Mucosa of gallbladder (tissue), 1 donor: ENCODE measurements around the gene KRT12. TPM values are rescaled to one million over a fixed set of nuclear protein-coding genes. Genes with fewer than 3 reads are reported as not detected.

Experiments used
- DNase-seq: peaks from one replicate; pipeline ENCODE4 v3.0.0-alpha.2; 2020; ENCODE audit warnings: low spot score
- total RNA-seq: library from RNA; stranded (reverse); gene quantifications from one replicate; pipeline ENCODE4 v1.2.1, GENCODE V29; 2021
- donor health status: DM: no; HTN: no; CAD: no.

Gene KRT12
- not detected for total RNA-seq

- no peak for DNase-seq
Observed at GRCh38 chr17:40866838-40867237, at the start of gene KRT12. Gene KRT12, minus strand, starts transcription at chr17:40867223. Its CDS starts 37 bp downstream, at chr17:40867186.

DNA sequence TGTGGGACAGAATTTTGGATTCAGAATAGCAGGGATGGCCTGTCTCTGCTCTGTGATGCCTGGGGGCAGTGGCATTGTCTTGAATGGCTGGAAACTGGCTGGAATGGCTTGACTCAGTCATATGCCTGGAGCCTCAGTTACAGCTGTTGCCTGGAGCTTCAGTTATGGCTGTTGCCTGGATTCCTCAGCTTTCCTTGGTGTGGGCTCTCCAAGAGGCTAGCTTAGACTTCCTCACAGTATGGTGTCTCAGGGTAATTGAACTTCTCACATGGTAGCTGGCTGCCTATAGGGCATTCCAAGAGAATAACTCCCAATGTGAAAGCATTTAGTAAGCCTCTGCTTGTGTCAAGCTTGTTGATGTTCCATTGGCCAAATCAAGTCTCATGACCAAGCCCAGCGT lies 49.3 kb upstream of the KRT12 start:
- DNase-seq: no peak

GRCh38 chr17:40915721-40916256 lies 48.8 kb upstream of the KRT12 start:
- no peak for DNase-seq

GRCh38 chr17:40915199-40915661 lies 48.2 kb upstream of the KRT12 start:
- no peak for DNase-seq

- no peak for DNase-seq
Observed at GRCh38 chr17:40914075-40914855, 47.2 kb upstream of the KRT12 start.

GRCh38 chr17:40912486-40913210 lies 45.6 kb upstream of the KRT12 start:
- DNase-seq: no peak

- DNase-seq: no peak
Observed at GRCh38 chr17:40910441-40910841, 43.4 kb upstream of the KRT12 start.

DNA sequence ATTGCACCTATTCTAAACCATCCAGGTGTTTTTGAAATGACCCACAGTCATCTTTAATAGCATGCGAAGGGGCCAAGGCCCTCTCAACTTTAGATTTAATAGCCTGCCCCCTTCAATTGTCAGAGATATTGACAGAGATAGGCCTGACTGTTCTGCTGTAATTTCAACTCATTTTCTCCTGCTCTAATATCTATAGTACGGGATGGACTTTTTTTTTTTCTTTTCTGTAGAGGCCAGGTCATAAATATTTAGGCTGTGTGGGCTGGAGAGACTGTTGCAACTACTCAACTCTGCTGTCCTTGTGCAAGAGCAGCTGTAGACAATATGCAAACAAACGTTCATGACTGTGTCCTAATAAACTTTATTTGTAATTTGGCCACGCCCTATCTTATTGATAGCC lies 42.7 kb upstream of the KRT12 start:
- no peak for DNase-seq

GRCh38 chr17:40909351-40909750 lies 42.3 kb upstream of the KRT12 start:
- DNase-seq: peak; percentile 85

DNA sequence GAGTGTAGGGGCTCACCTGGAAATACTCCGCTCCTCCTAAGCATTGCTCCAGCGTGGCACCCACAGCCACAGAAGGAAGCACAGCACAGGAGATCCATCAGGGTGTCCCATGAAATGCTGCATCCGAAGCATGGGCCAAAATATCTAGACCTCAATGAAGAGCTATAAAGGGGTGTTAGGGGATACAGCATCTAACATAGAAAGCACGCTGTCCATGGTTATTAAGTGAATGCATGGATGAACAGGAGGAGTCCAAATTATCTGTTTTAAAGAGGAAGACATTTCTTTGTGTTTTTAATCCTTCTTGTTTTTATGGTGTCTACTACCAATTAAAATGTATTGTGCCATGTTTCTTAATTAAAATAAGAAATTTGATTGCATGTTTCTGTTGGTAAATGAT lies 39.6 kb upstream of the KRT12 start:
- DNase-seq: no peak

- DNase-seq: no peak
Observed at GRCh38 chr17:40905370-40905769, 38.3 kb upstream of the KRT12 start.

DNA sequence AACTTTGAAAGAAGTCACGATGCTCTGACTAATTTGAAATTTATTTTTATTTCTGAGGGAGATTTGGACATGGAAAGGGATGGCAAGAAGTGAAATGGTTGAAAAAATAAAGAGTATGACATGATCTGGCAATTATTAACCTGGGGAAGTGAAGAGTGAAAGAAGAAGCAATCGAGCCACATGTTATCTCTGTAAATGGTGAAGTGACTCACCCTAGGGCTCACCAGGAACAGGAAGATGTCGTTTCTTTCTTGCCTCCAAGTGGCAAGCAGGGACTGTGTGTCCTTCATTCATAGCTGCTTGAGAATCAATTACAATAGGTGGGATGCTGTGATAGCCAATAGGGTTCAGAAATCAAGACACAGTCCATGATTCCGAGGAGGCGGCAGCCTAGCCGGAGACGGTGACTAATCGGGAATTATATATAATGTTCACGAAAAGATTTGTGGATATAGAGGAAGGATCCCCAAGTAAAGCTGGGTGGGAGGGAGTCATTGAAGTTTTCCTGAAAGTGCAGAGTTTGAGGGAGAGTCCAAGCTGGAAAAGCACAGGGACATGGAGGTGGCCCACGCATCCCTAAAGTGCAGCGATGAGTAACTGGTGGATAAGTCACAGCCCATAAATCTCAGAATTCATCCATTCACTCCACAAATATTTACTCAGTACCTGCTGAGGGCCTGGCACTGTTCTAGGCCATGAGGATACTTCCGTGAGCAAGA lies 36.3 kb upstream of the KRT12 start:
- DNase-seq: peak; percentile 70

GRCh38 chr17:40902498-40902897 lies 35.5 kb upstream of the KRT12 start:
- DNase-seq: no peak

- DNase-seq: peak; percentile 81
Observed at GRCh38 chr17:40901981-40902474, 35.0 kb upstream of the KRT12 start.

DNA sequence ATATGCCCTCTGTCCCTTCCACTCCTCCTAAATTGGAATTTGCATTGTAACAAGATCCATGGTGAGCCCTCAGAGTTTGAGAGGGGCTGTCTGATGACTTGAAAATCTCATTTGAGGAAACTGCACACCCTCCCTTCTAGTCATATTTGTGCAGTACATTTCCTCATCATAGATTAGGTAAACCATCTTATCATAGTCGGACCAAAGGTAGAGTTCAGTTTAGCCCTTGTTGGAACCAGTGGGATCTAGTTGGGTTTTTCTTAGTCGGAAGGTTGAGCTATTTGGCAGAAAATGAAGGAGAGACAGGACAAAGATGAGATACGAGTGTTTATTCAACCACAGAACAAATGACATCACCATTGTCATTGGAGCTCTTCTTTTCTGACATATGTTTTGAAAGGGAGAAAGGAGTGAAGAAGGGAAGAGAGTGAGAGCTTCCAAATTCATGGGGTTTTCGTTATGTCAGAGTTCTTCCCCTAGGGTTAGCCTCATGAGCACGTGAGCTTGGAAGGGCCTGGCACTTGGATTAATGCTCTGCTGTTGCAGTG lies 33.9 kb upstream of the KRT12 start:
- DNase-seq: no peak

DNA sequence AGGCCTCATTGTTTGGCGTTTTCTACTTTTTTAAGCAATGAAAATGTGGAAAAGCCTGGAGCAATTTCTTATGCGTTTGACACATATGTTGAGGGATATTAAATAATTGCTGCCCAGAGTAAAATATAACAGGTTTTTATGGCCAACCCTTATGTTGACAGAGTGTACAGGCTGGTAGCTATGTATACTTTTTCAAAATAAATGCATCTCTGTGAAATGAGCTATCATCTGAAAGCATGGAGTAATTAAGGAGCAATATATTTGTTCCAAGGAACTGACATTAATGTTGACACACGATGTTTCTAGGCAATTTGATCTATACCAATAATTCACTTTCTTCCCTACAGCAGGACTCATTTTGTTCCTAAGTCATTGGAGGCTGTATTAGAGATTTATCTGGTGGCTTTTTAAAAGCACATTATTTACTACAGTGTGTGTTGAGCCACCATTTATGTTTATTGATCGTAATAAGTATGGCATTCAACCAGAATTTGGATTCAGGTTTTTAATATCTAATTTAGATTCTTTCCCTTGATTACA lies 30.0 kb upstream of the KRT12 start:
- no peak for DNase-seq

- no peak for DNase-seq
Observed at GRCh38 chr17:40895106-40895730, 28.2 kb upstream of the KRT12 start.

GRCh38 chr17:40888196-40888720 lies 21.2 kb upstream of the KRT12 start:
- DNase-seq: no peak

GRCh38 chr17:40886090-40886489 lies 19.1 kb upstream of the KRT12 start:
- DNase-seq: no peak

- DNase-seq: no peak
Observed at GRCh38 chr17:40884708-40885512, 17.9 kb upstream of the KRT12 start, which contains the start of gene KRT20. Gene KRT20, minus strand, starts transcription at chr17:40885242. Its CDS starts 57 bp downstream, at chr17:40885185.
